NCI-H748 (cell line): Measurements from ENCODE around the gene PPFIA2.

ENCODE experiments used
- DNase-seq: peaks from one replicate; lab custom pipeline; 2025; ENCODE audit not compliant: unreplicated experiment; lab: John Stamatoyannopoulos, UW

Gene PPFIA2

DNA sequence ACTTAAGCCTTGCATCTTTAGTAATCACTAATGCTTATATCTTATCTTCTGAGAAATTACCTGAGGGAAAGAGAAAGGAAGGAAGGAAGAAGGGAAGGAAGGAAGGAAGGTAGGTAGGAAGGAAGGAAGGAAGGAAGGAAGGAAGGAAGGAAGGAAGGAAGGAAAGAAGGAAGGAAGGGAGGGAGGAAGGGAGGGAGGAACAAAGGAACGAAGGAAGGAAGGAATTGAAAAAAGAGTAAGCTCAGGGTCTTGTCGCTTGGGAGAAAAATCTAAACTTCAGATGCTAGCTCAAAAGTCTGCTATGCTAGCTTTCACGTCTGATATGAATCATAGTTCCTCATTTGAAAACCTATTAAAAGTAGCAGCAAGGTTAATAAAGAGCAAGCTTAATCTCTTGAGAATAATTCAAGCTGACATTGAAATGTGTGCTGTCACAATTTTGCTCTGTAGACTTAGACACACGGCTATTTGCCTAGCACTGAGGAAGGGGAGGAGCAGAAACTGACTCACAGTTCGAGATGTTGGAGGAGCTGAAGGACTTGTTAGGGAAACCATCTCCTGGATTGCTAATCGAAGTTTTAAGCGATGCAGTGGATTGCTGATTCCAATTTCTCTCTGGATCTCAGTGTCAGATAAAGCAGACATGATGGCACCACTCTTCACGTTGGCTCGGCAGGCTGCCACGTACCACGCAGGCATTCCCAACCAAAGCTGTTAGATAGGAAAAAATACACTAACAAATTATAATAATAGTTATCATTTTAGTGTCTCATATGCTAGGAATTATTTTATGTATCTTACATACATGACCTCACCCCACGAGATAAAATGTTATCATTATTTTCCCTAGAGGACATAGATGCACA is 464.6 kb downstream of the PPFIA2 start:
- DNase-seq = no peak

DNA sequence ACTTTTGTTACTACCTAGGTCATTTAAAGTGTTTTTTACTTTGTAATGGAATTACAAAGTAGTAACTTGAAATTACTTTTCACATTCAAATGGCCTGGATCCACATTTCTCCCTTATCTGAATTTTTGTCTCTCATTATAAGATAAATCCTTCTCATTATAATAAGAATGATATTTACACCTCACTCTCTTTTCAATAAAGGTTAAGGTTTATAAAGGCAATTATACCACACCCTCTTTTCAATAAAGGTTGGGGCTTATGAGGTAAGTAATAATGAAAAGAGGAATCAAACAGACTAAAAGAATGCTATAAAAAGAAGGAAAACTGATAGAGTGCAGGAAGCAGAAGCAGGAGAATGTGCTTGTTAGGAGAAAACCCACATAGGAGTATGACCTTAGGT is 470.5 kb downstream of the PPFIA2 start:
- DNase-seq = no peak

DNA sequence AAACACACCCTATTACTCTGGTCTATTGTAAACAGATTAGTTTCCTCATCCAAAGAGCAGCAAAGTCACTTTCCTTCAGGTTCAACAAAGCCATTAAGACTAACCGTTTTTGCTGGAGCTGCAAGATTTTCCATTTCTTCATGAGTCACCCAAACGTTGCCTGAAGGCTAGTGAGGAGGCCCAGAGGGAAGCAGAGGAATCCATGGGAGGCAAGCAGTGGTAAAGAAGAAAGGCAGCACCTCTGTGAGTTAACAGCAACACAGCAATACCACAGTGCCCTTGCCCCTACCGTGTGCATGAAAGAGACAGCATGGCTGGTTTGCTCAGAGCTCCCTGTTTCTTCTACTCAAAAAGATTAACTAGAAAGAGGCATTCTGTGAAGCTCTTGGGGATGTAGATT is 475.0 kb downstream of the PPFIA2 start:
- DNase-seq = no peak

DNA sequence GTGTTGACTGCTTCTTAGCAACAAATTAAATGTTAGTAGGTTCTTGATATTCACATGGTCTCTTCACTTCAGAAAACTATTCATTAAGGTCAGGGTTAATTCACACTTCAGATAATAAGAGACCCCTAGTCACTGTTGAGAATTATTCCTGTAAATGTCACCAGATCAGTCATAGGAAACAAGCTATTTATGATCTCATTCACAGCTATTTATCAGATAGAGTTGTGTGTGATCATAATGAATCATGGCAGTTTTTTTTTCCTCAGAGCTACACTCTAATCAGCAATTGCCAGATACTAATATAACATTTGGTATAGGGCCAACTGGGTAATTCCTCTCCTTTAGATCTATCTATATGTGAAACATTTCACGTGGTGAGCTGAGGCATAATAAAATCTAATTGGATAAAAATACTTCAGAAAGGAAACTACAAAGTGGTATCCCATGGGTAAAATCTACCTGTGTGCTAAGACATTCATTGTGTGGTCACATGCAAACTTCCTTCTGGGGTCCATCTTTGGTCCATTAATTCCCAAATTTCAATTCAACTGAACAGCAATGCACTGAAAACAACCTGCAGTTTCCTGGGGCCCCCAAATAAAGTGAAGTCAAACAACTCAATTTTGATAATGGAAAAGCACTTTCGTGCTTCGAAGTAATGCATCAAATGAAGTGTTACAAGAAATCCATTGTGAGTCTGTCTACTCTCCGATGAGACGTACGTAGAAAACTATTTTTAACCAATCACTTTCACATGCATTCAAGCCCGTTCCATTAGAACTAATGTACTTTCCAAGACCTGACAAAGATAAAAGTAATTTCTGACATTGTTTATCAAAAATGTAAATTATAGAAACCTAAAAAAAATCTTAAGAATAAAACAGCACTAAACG is 484.3 kb downstream of the PPFIA2 start:
- peak; percentile 83 for DNase-seq

DNA sequence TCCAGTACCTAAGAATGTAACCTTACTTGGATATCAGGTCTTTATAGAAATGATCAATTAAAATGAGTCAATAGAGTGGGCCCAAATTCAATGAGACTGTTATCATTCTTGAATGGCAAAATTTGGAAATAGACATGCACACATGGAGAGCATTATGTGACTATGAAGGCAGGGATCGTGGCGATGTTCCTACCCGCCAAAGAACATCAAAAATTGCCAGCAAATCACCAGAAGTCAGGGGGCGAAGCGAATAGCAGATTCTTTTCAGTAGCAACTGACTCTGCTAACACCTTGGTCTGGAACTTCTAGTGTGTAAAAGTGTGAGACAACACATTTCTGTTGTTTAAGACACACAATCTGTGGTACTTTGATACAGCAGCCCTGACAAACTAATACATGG is 488.8 kb downstream of the PPFIA2 start:
- DNase-seq = no peak

DNA sequence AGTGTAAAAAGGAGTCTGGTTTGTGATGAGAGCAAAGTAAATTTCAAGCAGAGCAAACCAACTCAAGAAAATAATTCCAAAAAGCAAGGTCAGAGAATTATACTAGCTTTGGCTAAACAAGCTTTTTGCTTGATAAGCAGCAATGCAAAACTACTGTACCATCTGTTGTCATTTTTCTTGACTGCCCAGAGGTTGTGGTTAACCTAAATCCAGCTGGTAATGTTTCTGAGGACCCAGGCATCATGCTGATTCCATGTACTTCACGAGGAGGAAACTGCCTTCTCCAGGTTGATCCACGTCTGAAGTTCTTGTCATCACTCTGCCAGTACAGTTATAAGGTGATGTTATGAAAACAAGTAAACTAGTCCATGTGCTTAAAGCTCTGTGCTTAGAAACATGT is 496.1 kb downstream of the PPFIA2 start:
- DNase-seq = no peak

DNA sequence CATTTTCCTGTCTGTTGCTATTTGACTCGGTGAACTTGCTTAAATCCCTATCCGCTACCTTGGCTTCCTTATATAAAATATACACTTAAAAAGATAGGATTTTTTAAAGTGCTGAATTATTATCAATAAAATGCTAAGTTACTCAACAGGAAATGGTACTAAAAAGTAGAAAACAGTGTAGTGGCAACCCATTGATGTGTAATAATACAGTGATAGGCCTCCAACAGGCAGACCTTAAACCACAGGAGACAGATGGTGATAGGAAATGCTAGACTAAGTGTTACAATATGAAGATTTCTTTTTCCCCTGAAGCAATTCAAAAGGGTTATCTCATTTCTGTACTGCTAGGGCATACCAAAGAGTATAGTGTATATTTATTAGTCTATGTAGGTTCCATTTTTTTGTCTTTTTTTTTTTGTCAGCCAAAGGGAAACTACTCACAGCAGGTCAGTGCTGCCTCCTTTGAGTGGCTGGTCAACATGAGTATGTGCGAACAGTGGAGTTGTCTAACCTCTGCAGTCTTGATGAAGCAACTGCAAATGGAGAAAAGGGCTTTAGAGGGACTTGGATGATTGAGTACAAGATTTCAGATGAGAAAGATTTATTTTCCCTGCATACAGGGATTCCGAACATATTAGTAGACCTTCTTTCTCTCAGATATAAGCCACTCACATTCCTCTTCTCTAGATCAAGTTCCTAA is 497.5 kb downstream of the PPFIA2 start:
- peak; percentile 32 for DNase-seq

DNA sequence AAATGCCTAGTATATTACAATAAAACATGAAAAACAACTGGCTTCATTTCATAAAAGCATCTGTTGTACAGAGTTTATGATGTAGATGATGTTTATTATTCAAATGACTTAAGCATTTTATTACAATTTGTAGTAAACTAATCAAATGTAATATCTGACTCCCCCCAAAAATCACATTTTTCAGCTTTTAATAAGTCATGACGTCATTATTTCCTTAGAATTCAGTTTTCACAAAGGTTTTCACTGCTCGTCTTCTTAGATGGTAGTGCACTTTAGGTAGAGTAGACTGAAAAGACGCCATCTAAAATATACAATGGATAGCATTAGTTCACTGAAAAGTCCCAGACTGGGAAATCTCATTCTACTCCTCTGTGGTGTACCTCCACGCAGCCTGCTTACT is 499.8 kb downstream of the PPFIA2 start:
- DNase-seq = no peak

DNA sequence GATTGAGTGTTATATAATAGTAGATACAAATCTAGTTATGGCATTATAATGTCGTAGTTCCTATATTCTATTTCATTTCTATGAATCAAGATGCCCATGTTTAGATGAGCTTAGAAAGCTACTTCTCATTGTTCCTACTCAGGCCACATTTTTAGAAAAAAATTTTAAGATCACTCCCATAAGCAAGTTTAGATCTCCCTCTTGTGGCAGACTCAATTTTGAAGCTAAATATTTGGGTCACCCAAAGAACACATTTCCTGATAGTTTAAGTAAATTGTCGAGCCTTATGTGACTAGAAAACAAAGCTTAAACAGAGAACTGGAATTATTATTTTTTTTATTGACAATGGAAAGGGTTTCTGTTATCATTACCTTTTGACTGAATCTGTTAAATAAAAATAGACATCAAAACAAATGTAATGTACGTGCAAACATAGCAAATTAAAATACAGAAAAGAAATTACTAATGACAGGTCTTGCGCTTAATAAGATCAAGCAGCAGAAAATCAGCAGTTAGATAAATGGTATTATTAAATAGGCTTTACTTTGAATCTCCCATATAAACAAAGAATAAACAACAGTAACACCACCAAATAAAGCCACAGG is 501.1 kb downstream of the PPFIA2 start:
- peak; percentile 91 for DNase-seq

DNA sequence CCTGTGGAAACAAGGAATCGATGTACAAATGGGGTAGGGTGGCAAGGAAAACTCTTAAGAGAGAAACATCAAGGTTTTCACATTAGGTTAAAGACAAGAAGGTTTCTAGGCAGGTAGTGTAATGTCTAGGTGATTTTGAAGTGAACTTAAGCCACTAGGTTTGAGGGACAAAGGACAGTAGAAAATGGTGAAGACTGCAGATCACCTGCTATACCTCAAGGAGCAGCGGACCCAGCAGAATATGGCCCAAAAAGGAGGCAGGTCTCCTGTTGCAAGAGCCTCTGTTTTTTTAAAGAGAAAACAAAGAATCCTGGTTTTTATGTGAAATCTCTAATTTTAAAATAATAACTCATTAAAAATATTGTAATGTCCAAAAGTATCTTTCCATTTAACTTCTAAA is 503.2 kb downstream of the PPFIA2 start:
- no peak for DNase-seq

DNA sequence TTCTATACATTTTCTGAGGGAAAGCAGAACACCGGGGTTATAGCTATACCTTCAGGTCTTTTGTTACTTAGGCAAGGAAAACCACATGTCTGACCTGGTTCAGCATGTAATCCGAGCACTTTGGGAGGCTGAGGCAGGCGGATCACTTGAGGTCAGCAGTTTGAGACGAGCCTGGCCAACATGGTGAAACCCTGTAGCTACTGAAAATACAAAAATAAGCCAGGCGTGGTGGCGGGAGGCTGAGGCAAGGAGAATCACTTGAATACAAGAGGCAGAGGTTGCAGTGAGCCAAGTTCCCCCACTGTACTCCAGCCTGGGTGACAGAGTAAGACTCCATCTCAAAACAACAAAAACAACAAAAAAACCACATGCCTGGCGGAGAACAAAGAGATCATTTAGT is 503.7 kb downstream of the PPFIA2 start:
- no peak for DNase-seq

DNA sequence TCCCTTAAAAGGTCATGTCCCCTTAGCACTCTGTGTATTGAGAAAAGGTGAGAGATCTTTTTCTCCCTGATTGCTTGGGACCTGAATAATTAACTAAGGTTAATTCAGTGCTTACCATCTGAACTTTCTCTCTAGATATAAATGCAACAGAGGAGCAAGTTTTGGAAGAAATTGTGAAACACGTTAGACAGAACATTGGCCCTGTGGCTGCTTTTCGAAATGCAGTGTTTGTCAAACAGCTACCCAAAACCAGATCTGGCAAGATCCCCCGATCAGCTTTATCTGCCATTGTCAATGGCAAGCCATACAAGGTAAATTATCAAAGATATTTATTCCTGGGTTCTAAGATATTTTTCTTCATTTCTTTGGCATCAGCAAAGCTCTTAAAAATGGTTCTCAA is 505.8 kb downstream of the PPFIA2 start:
- DNase-seq = no peak

DNA sequence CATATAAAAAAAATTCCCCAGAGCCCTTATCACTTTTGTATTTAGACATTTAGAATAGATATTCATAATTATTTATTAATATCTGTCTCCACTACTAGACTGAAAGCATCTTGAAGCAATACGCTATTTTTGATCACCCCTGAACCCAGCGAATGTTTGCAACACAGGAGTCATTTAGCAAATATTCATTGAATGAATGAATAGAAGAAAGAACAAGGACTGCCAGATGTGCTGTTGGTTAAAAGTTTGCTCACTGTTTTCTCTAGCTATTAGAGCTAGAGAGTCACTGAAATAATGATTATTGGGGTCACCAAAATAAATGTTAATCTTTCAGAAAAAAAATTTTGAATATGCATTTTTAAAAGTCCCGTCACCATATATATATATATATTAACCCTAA is 506.9 kb downstream of the PPFIA2 start:
- no peak for DNase-seq

DNA sequence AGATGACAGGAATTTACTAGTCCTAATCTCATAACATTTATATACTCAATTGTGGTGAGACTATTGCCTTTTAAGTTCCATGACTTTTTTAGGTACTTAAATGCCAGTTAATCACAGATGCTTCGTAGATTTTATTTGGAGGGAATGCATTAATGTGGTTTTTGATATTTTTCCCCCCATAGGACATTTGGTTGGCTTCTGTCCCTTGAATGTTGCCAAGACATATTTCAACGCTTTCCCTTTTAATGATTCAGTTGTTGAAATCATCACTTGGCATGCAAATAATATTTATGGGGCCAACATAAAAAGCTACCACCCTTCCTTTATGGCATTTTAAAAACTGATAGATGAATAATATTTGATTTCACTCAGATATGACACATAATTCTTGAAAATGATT is 509.2 kb downstream of the PPFIA2 start:
- no peak for DNase-seq

DNA sequence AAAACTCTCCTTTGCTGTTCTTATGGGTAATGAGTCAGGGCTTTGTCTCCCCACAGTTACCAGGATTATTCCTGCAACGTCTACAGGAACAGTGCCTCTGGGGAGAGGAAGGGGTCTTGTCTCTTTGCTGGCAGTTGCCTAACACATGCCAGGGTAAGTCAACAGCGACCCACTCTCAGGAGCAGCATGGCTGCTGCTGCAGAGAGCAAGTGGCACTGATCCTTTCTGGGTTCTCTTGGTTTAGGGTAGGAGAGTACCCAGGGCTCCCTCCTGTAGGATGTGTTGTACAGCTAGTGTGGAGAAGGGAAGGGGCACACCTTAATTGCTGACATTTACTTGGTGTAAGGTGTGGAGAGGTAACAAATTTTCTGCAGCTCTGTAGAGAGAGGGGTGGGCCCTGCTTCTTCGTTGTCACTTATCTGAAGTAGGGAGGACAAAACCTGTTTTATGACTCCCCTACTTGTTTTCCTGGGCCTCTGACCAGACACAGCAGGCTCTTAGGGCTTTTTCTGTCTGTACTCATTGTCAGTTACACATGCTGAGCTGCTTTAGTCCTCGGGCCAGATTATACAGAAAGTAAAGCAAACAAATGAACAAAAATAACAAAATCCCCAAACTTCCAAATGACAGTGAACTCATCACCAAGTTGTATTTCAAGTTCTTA is 513.1 kb downstream of the PPFIA2 start:
- peak; percentile 98 for DNase-seq

DNA sequence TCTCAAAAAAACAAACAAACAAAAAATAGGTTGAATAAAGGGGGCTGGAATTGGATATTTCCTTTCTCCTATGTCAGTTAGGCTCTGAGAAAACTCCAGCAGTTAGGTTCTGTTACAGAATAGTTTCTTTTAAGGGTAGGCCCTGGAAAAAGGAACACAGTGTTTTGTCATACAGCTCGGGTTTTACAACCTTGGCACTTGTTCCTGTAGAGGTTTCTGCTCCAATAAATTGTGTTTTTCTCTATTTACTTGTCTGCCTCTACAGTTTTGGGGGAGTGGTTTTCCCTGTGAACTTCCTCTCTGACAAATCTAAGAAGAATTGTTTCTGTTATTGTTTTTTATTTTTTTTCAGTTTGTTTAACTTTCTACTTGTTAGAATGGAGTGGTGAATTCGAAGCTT is 513.7 kb downstream of the PPFIA2 start:
- peak; percentile 60 for DNase-seq

DNA sequence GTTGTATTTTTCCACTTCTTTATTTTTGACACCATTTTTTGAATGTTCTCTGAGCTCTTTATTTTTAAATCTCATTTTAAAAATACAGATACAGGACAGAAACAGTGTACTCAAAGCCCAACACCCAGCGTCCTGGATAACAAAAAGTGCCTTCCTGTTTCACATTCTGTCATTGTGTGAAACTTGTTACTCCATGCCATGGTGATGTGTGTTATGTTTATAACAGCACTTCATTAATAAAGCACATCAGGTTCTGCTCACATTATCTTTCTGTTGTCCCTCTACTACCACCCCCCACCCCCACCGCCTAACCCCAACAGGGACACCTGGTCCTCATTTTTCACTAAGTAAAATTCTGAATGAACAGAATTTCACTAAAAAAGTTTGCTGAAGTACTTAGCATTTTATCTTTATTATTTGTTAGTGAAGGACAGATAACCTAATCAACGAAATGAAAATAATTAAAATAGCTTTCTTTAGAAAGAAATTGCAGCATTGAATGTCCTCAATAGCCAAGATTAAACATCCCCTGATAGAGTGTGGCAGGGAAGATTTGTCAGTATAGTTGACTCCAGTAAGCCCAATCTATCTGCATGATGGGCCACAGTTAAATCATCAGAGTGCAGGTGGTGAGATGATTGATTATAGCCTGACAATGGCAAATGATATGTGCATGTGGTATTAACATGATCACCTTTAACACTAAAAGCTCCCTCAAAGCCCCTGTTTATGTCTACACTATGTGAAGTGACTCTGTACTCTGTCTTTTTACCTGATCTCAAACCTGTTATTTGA is 527.4 kb downstream of the PPFIA2 start:
- peak; percentile 95 for DNase-seq

DNA sequence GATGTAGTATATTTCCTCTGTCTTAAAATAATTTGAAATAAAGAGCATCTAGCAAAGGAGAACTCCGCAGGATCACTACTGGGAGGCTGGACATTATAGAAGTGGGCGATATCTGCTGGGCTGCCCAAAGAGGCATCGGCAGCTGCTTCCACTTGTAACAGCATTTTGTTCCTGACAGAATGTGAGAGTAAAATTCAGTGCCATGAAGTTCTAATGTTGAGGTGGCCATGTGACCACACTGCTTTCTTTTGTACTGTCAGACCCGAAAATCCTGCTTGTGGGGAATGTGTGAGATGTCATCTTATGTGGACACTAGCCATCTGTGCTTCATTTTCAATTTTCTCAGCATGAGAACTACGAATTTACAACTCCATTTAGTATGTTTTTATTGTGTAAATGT is 529.4 kb downstream of the PPFIA2 start:
- DNase-seq = peak; percentile 95

DNA sequence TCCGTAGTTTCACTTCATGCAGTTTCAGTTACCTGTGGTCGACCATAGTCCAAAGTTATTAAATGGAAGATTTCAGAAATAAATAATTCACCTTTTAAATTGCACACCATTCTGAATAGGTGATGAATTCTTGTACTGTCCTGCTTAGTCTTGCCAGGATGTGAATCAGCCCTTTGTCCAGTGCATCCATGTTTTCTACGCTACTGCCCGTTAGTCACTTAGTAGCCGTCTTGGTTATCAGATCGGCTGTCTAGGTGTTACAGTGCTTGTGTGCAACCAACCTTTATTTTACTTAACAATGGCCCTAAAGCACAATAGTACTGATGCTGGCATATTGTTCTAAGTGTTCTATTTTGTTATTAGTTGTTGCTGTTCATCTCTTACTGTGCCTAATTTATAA is 534.5 kb downstream of the PPFIA2 start:
- no peak for DNase-seq
